Dedifferentiated amniotic fluid mesenchymal stem cell (primary cell): ENCODE measurements around the gene LCN10.
A peak's percentile ranks its signal among the peaks of the same experiment; 100 is the strongest.
"Not testable (repeated sequence)": the region's sequence is repeated elsewhere in the genome, so short reads cannot be mapped to it uniquely, and the experiment has no call there.

Experiments used
- DNase-seq: peaks from one replicate; pipeline ENCODE4 v3.0.0-alpha.2; 2016; ENCODE audit errors: extremely low spot score

The LCN10 gene

GRCh38 chr9:136742591-136743391 lies at the start of gene LCN10:
Gene LCN10 (minus strand): TSS chr9:136742940. CDS start chr9:136742903, 37 bp downstream.
- DNase-seq = no peak

GRCh38 chr9:136791516-136792276 lies 49.0 kb upstream of the LCN10 start:
- DNase-seq = no peak

- DNase-seq = peak; percentile 99
Measured at GRCh38 chr9:136790640-136791515, 48.1 kb upstream of the LCN10 start, which contains the start of gene TMEM141. Gene TMEM141 (plus strand): TSS chr9:136791344. CDS start chr9:136791371, 27 bp downstream.

GRCh38 chr9:136789523-136789937 lies 46.8 kb upstream of the LCN10 start:
- DNase-seq = no peak

- not testable (repeated sequence) for DNase-seq
Measured at GRCh38 chr9:136788644-136789522, 46.1 kb upstream of the LCN10 start.

GRCh38 chr9:136787690-136788400 lies 45.1 kb upstream of the LCN10 start:
- DNase-seq = peak; percentile 40

- not testable (repeated sequence) for DNase-seq
Measured at GRCh38 chr9:136786983-136787382, 44.2 kb upstream of the LCN10 start.

- no peak for DNase-seq
Measured at GRCh38 chr9:136786451-136786850, 43.7 kb upstream of the LCN10 start.

GRCh38 chr9:136785565-136786355 lies 43.0 kb upstream of the LCN10 start:
- not testable (repeated sequence) for DNase-seq

GRCh38 chr9:136784997-136785361 lies 42.2 kb upstream of the LCN10 start:
- DNase-seq = no peak

- peak; percentile 26 for DNase-seq
Measured at GRCh38 chr9:136784249-136784996, 41.7 kb upstream of the LCN10 start.

- no peak for DNase-seq
Measured at GRCh38 chr9:136782452-136782851, 39.7 kb upstream of the LCN10 start.

GRCh38 chr9:136779808-136780207 lies 37.1 kb upstream of the LCN10 start:
- DNase-seq = no peak

- no peak for DNase-seq
Measured at GRCh38 chr9:136777359-136777758, 34.6 kb upstream of the LCN10 start.

GRCh38 chr9:136776947-136777346 lies 34.2 kb upstream of the LCN10 start:
- DNase-seq = no peak

- no peak for DNase-seq
Measured at GRCh38 chr9:136775191-136775590, 32.5 kb upstream of the LCN10 start.

- no peak for DNase-seq
Measured at GRCh38 chr9:136774416-136775045, 31.8 kb upstream of the LCN10 start.

- no peak for DNase-seq
Measured at GRCh38 chr9:136773386-136774044, 30.8 kb upstream of the LCN10 start.
